HL-60/S4 treated with retinoic acid at 250 ng/mL for 4 days and 3 days (cell line): ENCODE measurements around the gene CCT3.

ENCODE experiments used
- in situ Hi-C: fragments of 300-500 bp; cut with MboI; formaldehyde crosslinking; loops from 2 replicates; pipeline ENCODE4 v1.7.0; 2022; ENCODE audit warnings: low sequenced_read_pairs

The CCT3 gene

GRCh38 chr1:156282479-156283222 lies 55.4 kb downstream of the CCT3 start, which contains the start of gene SMG5:
TSS of gene SMG5 (minus strand) at chr1:156282825. CDS start at chr1:156282680, 145 bp downstream.
- in situ Hi-C loops = no loop called here

- in situ Hi-C loops = no loop called here
Observed at GRCh38 chr1:156281693-156282478, 56.2 kb downstream of the CCT3 start.

GRCh38 chr1:156281281-156281680 lies 56.8 kb downstream of the CCT3 start:
- in situ Hi-C loops = no loop called here

GRCh38 chr1:156279837-156280236 lies 58.3 kb downstream of the CCT3 start:
- in situ Hi-C loops = no loop called here

GRCh38 chr1:156276966-156277381 lies 61.1 kb downstream of the CCT3 start:
- in situ Hi-C loops = no loop called here

GRCh38 chr1:156276532-156276931 lies 61.6 kb downstream of the CCT3 start:
- in situ Hi-C loops = no loop called here

GRCh38 chr1:156270314-156270713 lies 67.8 kb downstream of the CCT3 start:
- in situ Hi-C loops = no loop called here

GRCh38 chr1:156268336-156268735 lies 69.8 kb downstream of the CCT3 start:
- in situ Hi-C loops = no loop called here

GRCh38 chr1:156266051-156266450 lies 72.0 kb downstream of the CCT3 start:
- in situ Hi-C loops = no loop called here

- in situ Hi-C loops = no loop called here
Observed at GRCh38 chr1:156263288-156263655, 74.8 kb downstream of the CCT3 start.

- in situ Hi-C loops = no loop called here
Observed at GRCh38 chr1:156262461-156263287, 75.4 kb downstream of the CCT3 start.

GRCh38 chr1:156260896-156261295 lies 77.2 kb downstream of the CCT3 start:
- in situ Hi-C loops = no loop called here

- in situ Hi-C loops = no loop called here
Observed at GRCh38 chr1:156259805-156260204, 78.3 kb downstream of the CCT3 start.
